HG03095 (cell line): Measurements from ENCODE around the gene OXT.
A peak's percentile ranks its signal among the peaks of the same experiment; 100 is the strongest.
"Not testable (repeated sequence)": the region's sequence is repeated elsewhere in the genome, so short reads cannot be mapped to it uniquely, and the experiment has no call there.

Experiments used
- ATAC-seq: cut with Tn5 transposase; IDR thresholded peaks from one replicate; pipeline ENCODE4 v1.9.1; 2021; ENCODE audit warnings: moderate library complexity; ENCODE audit not compliant: unreplicated experiment

The OXT gene

DNA sequence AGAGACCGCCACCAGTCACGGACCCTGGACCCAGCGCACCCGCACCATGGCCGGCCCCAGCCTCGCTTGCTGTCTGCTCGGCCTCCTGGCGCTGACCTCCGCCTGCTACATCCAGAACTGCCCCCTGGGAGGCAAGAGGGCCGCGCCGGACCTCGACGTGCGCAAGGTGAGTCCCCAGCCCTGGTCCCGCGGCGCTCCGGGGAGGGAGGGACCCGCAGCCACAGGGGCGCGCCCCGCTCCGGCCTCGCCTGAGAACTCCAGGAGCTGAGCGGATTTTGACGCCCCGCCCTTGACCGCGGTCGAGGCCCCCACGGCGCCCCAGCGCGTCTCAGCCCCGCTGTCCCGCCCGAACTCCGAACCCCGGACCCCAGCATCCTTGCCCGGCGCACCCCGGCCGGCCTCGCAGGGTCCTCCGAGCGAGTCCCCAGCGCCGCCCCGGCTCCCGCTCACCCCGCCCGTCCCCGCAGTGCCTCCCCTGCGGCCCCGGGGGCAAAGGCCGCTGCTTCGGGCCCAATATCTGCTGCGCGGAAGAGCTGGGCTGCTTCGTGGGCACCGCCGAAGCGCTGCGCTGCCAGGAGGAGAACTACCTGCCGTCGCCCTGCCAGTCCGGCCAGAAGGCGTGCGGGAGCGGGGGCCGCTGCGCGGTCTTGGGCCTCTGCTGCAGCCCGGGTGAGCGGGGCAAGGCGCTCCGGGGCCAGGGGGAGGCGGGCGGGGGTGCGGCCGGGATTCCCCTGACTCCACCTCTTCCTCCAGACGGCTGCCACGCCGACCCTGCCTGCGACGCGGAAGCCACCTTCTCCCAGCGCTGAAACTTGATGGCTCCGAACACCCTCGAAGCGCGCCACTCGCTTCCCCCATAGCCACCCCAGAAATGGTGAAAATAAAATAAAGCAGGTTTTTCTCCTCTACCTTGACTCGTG lies at the start of gene OXT:
TSS of gene OXT (plus strand) at position 11 of the 920 bp plus-strand sequence. CDS start at position 47, 36 bp downstream.
- ATAC-seq = no peak

DNA sequence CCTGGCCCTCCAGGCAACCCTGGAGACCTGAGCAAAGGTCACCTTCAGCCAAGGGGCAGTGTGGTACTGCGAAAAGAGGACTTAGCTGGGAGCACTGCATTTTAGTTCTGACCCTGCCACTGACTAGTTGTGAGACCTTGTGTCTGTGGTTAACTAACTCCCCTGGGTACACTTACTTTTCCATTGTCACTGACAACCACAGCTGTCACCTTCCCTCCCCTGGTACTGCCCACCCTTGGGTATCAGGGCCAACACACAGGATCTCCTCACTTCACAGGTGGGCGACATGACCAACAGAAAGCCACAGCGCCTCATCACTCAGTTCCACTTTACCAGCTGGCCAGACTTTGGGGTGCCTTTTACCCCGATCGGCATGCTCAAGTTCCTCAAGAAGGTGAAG lies 49.6 kb upstream of the OXT start:
- ATAC-seq = no peak

DNA sequence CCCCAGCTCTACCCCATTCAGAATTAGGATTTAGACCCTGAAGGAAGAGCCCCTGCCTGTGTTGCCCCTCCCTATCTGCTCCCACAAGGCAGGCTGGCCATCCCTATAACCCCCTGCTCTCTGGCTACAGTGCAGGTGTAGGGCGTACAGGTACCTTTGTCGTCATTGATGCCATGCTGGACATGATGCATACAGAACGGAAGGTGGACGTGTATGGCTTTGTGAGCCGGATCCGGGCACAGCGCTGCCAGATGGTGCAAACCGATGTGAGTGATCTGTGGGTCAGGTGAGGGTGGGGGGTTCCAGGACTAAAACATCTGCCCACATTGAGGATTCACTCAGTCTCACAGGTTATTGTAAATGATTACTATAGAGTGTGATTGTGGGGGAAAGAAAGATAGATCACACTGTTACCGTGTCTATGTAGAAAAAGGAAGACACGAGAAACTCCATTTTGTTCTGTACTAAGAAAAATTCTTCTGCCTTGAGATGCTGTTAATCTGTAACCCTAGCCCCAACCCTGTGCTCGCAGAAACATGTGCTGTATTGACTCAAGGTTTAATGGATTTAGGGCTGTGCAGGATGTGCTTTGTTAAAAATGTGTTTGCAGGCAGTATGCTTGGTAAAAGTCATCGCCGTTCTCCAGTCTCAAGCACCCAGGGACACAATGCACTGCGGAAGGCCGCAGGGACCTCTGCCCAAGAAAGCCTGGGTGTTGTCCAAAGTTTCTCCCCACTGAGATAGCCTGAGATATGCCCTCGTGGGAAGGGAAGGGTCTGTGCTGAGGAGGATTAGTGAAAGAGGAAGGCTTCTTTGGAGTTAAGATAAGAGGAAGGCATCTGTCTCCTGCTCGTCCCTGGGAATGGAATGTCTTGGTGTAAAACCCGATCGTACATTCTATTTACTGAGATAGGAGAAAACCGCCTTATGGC lies 48.6 kb upstream of the OXT start:
- not testable (repeated sequence) for ATAC-seq

DNA sequence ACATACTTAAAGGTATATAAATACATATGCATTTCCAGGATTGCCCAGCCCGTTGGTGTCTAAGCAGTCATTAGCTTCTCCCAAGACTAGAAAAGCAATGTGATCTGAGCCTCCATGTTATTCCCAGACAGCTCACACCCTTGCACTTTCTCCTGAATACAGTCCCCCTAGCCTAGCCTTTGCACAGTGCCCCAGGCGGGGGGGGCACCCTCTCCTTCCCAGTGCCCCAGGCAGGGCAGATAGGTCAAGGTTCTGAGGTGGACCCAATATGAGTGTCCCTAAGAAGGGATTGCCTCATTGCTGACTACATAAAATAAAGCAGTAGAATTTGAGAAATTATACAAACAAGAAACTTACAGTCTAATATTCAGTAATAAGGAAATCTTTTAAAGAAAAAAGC lies 43.4 kb upstream of the OXT start:
- ATAC-seq = no peak

DNA sequence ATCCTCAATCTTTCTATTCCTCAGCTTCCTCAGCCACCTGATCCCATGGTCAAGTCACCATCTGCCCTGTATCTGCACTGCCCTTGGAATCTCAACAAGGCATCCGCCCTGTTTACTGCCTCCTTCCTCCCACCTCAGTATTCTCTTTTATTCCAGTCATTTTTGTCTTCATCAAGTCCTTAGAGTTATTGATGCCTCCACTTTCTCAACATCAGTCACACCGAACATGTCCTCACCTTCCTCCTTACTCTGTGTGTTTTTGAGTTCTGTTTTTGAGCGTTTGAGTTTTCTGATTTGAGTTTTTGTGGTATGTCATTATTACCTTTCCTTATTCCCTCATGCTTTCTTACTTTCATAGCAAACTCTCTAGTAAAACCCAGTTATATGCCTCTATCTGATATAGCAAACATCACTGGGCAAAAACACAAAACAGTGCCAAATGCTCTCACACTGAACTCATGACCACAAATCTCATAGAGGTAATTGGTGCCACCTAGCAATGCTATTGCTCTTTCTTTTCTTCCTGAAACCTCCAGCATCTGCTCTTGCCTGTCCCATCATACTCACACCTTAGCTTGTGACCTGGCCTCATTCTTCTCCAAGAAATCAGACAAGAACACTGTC lies 39.8 kb upstream of the OXT start:
- ATAC-seq = no peak

DNA sequence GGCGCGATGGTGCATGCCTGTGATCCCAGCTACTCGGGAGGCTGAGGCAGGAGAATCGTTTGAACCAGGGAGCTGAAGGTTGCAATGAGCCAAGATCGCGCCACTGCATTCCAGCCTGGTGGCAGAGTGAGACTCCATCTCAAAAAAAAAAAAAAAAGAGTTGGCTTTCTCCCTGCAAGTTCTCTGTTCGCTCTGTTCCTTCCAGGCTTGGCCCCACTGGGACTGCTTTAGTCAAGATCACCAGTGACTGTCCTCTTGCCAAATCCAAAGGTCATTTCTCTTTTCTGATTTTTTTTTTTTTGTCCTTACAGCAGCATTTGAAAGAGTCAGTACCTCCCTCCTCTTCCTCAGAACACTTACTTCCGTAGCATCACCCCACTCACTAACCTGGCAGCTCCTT lies 38.8 kb upstream of the OXT start:
- no peak for ATAC-seq

DNA sequence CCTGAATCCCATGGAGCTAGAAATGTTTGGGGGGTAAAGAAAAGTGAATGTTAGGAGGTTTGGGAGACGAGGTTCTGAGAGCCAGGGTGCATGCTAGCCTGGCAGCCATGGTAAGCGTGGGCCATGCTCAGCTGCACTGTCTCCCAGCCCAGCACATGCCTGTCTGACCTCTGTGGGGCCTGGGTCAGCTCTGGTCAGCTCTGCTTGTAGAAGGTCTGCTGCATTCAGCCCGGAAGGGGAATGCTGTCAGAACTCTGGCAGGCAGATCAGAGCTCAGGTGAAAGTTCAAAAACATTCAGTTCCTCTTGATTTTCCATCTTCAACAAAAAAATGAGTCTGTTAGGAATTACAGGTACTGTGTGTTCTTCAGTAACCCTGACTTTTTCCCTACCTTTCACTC lies 33.8 kb upstream of the OXT start:
- ATAC-seq = no peak

DNA sequence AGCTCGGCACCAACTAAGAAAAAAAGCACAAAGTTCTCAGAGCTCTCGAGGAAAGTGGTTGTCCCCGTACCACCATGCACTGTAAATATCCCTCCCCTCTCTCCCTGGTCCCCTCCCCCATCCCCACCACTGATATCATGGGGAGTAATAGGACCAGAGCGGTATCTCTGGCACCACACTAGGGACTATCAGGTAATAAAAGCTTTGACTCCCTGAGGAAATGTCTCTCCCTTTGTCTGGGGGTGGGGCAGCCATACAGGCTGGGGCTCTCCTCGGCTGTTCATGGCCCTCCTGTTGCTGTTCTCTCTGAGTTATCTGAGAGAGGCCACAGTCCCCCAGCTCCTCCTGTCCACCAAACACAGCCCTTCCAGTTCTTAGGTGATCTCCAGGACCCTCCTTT lies 33.0 kb upstream of the OXT start:
- ATAC-seq = no peak

DNA sequence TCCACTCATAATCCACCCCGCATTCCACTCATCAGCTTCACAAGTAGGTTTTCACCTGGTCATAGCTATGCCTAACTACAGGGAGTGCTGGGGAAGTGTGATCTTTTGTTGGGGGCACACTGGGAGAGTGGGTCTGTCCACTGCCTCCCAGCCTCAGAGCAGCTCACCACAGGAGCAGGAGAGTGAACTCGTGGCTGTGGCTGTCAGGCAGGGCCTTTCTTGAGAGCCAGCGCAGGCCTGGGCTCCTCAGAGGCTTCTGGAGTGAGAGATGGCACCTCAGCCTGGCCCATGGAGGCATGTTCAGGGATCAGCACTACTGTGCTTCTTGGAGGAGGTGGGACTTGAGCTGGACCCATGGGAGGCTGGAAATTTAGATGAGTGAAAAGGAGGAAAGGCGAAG lies 32.0 kb upstream of the OXT start:
- no peak for ATAC-seq

DNA sequence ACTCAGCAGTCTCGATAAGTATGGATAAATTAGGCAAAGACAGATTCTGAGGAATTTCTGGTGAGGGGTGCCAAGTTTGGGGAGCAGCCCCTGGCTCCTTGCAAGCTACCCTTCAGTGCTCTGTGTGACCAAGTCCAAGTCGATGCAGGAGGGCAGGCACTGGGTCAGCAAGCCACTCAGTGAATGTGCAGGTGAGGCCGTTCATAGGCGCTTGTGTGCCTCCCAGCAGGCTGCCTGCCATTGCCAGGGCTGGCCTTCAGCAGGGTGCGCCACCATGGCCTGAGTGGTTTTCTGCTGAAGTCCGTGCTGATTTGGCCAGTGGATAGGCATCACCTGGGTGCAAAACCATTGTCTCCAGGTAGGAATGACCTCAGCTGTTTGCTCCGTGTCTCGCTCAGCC lies 31.3 kb upstream of the OXT start:
- no peak for ATAC-seq

DNA sequence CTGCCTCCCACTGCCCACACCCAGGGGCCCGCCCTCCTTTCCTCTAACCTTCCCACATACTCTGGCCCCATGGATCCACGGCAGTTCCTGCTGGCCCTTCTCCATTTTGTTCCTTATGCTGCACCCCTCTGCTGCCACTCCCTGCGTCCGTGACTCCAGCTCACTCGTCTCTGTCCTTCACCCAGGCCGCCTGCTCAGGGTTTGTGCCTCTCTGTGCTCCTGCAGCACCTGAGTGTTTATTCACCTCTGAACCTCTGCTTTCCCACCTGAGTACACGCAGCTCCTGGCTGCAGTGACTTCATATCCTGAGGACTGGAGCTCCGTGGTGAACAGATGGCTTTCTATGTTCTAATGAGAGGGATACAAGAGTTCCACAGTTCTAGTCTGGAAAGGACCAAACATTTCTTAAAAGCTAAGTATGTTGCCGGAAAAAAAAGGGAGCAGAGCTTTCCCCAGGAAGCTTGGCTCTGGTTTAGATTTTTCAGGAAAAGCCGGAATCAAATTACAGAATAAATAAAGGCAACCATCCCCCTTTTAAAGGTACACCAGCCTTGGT lies 29.5 kb upstream of the OXT start:
- no peak for ATAC-seq

DNA sequence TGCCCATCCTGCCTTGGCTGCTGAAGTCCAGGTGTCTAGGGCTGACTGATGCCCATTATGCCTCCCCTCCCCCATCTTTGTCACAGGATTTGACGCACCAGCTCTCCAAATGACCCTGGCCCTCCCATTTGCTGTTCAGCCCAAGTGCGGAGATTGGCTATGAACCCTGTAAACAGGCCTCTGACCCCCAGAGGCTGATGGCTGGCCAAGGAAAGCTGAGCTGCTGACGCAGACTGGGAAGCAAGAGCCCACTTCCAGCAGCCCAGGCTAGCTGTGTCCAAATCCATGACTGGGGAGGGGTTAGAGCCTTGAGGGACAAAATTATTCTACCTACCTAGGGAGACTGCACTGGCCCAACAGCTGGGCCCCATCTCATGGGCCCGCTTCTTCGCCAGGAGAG lies 28.8 kb upstream of the OXT start:
- no peak for ATAC-seq

DNA sequence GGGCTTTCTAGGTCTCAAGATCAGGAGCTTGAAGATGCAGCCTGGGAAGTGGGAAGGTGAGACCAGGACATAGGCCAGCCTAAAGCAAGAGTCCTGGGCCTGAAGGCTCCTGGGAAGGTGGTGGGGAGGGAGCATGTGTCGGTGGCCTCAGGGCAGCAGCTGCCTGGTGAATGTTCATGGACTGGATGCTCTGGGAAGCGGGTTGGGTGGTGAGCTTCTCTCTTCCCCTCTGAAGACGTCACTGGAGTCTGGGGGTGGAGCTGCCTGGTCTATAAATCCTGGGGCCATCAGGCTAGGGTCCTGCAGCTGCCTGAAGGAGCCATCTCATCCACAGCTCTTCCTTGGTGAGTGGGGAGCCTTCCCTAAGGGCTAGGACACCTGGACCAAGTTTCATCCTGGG lies 28.1 kb upstream of the OXT start, which contains the start of gene GNRH2:
TSS of gene GNRH2 (plus strand) at position 301 of the 400 bp plus-strand sequence. CDS start 793 bp downstream, outside the sequence.
- ATAC-seq = no peak

DNA sequence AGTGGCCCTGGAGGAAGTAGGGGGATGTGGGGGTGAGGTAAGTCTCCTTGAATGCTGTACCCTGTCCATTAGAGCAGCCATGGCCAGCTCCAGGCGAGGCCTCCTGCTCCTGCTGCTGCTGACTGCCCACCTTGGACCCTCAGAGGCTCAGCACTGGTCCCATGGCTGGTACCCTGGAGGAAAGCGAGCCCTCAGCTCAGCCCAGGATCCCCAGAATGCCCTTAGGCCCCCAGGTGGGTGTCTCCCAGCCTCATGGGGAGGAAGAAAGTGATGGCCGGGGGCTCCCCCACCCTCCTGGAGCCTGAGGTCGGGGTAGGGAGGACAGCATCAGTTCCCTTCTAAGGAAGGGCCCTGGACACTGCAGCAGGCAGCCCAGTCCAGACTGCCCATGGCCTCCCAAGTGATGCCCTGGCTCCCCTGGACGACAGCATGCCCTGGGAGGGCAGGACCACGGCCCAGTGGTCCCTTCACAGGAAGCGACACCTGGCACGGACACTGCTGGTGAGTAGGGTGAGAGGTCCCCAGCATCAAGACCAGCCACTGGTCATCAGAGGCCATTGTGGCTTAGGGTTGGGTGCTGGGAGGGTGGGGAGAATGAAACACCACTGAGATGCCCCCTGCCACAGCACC lies 27.0 kb upstream of the OXT start:
- no peak for ATAC-seq

DNA sequence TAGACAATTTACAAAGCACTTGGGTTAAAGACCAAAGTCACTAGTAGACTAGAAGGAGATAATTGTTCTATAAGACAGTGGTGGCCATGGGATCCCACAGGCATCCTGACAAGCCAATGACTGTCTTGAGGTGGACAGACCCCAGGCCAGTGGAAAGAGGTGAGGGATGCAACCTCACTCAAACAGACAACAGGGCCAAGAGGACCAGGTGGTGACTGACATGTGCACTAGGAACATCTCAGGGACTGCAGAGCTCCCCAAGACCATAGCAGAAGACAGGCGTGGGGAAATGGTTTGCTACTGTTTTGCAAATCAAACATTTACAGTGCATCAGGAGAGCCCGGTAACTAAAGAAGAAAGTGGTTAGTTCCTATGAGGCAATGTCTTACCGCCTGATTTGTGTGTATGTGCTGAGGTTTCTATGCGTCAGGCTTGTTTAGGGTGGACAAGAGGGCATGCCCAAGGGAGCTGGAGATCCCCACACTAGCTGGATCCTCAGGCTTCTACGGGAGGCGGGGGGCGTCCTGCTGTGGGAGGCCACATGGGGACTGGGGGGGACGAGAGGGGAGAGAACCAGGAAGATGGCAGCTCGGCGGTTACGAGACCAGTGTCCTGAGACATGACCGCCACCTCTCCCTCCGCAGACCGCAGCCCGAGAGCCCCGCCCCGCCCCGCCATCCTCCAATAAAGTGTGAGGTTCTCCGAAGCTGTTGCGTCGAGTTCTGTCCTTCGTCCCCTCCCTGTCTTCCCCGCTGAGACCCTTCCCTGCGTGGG lies 26.2 kb upstream of the OXT start:
- ATAC-seq = peak; percentile 41

DNA sequence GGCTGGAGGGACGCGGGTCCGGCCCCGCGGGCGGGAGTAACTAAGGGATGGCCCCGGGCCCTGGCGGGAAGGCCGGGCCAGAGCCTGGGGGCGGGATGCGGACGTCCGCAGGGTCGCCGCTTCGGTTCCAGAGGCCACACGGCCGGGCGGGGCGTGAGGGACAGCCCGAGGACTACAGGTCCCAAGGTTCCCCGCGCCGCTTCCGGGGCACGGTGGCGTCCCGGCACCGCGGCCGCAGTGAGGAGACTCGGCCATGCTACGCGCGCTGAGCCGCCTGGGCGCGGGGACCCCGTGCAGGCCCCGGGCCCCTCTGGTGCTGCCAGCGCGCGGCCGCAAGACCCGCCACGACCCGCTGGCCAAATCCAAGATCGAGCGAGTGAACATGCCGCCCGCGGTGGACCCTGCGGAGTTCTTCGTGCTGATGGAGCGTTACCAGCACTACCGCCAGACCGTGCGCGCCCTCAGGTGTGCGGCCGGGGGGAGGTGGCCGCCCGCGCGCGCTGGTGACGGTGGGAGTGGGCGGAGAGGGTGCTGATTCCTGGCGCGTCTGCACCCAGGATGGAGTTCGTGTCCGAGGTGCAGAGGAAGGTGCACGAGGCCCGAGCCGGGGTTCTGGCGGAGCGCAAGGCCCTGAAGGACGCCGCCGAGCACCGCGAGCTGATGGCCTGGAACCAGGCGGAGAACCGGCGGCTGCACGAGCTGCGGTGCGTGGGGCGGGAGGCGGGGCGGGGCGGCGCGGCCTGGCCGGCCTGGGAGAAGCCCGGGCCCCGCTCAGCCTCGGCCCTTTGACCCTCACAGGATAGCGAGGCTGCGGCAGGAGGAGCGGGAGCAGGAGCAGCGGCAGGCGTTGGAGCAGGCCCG lies 25.4 kb upstream of the OXT start, which contains the start of gene MRPS26:
TSS of gene MRPS26 (plus strand) at position 237 of the 861 bp plus-strand sequence. CDS start at position 254, 17 bp downstream.
- peak; percentile 90 for ATAC-seq

DNA sequence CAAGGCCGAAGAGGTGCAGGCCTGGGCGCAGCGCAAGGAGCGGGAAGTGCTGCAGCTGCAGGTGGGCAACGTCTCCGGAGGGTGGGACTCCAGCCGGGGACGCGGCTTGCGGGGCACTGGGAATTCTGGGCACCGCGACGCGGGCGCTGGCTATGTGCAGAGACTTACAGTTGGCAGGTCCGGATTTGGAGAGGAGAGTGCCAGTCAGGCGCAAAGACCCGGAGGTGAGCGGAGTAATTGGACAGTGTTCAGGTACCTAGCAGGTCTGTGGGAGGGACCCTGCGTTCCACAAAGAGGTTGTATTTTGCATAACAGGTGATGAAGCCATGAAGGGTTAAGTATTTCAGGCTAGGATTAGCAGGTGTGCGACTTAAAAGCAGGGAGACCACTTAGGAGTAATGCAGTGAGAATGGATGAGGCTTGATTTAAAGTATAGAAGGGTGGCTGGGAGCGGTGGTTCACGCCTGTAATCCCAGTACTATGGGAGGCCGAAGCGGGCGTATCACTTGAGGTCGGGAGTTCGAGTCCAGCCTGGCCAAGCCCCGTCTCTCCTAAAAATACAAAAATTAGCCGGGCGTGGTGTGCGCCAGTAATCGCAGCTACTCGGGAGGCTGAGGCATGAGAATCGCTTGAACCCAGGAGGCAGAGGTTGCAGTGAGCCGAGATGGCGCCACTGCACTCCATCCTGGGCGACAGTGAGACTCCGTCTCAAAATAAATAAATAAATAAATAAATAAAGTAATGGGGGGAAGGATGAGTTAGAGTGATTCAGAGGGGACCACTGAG lies 24.6 kb upstream of the OXT start:
- ATAC-seq = no peak
